ENCODE data around the gene PRR5L.

DNA sequence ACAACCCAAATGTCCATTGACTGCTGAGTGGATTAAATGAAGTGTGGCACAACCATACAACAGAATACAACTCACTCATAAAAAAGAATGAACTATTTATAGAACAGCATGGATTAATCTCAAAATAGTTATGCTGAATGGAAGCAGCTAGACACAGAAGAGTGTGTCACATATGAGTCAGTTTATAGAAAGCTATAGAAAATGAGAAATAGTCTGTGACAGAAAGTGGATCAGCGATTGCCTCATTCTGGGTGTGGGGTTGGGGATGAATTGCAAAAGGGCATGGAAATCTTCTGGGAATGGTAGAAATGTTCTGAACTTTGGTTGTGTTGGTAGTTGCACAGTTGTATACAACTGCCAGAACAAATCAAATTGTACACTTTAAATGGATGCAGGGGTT, 37.4 kb downstream of the PRR5L start:
- TF ChIP-seq, protein P1, sequence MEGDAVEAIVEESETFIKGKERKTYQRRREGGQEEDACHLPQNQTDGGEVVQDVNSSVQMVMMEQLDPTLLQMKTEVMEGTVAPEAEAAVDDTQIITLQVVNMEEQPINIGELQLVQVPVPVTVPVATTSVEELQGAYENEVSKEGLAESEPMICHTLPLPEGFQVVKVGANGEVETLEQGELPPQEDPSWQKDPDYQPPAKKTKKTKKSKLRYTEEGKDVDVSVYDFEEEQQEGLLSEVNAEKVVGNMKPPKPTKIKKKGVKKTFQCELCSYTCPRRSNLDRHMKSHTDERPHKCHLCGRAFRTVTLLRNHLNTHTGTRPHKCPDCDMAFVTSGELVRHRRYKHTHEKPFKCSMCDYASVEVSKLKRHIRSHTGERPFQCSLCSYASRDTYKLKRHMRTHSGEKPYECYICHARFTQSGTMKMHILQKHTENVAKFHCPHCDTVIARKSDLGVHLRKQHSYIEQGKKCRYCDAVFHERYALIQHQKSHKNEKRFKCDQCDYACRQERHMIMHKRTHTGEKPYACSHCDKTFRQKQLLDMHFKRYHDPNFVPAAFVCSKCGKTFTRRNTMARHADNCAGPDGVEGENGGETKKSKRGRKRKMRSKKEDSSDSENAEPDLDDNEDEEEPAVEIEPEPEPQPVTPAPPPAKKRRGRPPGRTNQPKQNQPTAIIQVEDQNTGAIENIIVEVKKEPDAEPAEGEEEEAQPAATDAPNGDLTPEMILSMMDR (IDR thresholded peaks at IDR 0.05; ENCODE audit: insufficient read depth, low read length, poor library complexity, severe bottlenecking), result no peak
- TF ChIP-seq EZH2phosphoT487 (conservative IDR thresholded peaks at IDR 0.05; ENCODE audit: low read length), result no peak

All from SU-DHL-6 (cell line).